GM18511 (cell line): ENCODE results near the gene GUCY2D.

ENCODE experiments used
- ATAC-seq: cut with Tn5 transposase; IDR thresholded peaks from one replicate; pipeline ENCODE4 v1.9.1; 2021; ENCODE audit warnings: mild to moderate bottlenecking, moderate library complexity; ENCODE audit not compliant: unreplicated experiment

Gene GUCY2D

DNA sequence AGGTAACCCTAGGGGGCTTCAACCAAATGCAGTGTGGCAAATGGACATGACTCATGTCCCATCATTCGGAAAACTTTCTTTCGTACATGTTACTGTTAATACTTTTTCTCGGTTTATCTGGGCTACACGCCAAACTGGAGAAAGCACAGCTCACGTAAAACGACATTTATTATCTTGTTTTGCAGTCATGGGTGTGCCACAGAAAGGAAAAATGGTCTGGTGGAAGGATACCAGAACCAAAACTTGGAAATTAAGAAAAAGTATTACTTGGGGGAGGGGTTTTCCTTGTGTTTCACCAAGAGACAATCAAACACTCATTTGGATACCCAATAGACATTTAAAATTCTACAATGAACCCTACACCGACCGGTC lies 60.0 kb downstream of the GUCY2D start:
- ATAC-seq, result no peak

DNA sequence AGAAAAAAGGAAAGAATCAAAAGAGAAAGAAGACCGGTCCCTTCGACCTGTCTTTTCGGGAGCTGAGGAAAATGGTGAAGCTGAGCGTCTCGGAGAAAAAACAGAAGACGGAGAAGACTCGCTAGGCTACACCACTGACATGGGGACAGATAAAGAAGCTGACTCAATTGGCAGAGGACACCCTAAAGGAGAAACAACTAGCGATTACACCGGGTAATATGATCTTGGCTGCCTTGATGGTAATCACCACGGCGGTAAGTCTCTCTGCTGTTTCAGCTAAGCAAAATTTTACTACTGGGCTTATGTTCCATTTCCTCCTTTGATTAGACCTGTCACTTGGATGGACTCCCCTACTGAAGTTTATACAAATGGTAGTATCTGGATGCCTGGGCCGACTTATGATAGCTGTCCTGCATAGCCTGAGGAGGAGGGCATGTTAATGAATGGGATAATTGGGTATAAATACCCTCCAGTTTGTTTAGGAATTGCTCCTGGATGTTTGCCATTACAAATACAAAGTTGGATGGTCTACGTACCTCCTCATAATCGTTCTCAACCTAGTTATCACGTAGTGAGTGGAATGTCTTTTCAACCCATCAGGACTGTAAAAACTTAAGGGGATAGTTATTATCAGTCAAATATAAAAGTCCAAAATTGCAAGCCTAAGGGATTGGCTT lies 60.5 kb downstream of the GUCY2D start:
- no peak for ATAC-seq

DNA sequence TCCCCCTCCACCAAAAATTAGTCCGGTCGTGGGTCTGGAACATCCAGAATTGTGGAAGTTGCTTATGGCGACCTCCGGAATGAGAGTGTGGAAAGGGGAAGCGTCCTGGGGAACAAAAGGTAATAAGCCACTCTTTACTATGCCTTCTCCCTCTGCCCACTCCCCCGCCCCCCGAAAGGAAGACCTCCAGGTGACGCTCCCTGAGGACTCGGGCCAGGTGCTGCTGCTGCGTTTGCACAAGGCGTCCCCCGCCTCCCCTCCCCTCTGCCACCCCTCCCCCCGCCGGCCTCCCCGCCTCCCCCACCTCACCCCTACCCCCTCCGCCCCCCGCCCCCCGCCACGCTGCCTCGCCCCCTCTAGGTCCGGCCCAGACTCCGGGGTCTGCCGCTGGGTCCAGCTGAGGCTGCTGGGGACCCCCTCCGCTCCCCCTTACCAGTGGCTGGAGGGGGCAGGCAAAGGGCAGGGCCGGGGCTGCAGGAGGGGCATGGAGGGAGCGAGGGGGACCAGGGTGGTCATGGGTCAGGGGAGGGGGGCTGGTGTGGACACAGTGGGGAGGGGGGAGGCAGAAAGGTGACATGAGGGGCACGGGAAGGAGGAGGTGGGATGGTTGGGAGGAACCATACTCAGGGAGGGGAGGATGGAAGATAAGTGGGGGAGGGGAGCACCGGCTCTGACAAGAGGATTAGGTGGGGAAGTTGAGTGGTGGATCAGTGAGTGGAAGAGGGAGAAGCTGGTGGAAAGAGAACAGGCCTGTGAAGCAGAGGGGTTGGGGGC lies 61.5 kb downstream of the GUCY2D start:
- ATAC-seq, result no peak

DNA sequence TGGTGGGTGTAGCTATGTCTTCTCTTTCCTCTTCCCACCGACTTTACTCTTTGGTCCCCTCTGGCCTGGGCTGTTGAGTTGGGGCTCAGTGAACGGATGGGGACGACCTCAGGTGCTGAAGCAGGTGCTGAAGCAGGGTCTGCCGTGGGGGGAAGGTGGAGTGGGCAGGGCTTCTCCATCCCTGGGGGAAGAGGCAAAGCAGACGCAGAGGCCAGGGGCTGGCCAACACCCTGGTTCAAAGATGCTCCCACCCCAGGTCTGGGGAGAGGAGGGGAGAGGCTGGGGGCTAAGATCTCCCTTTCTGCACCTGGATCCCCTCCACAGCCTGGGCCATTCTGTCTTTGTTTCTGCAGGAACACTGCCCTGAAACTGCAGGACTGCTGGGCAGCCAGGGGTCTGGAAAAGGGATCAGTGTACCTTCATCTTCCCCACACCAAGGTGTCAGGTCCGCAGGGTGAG lies 62.2 kb downstream of the GUCY2D start:
- no peak for ATAC-seq

DNA sequence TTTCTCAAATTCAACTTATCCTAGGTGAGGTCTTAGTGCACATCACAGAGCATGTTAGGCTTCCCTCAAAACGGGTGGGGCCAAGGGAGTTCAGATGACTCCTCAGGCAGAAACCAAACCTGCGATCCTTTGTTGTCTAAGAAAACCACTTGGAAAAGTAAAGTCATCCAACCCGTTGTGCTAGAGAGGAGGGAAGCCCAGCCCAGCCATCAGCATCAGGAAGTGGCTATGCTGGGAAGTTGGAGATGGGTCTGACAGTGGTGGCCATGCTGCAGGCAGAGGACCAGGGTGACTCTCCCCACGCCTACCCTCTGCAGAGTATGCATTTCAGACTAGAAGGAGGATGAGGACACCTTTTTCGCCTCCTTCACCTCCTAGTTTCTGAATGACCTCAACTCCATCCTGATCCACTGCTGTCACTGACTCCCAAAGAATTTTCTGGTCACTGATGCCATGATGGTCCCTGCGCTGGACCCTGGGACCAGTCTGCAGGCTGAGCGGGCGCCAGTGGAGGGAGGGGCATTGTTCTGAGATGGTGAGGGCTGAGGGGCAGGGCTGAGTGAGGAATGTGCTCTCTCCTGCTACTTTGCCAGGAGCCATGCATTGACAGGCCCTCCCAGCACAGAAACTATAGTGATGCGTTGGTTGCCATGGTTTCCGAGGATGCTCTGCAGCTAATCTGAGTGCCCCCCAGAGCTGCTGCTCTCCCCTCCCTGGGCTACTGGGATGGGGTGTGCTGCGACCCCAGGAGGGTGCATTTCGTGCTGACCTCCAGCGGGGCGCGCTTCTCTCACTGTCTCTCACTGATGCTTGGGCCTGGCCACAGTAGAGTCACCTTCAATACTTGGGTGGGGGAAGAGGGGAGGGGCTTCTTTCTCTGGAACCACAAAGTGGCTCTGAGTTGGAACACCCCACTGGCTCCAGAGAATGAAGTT lies 64.7 kb downstream of the GUCY2D start:
- no peak for ATAC-seq

DNA sequence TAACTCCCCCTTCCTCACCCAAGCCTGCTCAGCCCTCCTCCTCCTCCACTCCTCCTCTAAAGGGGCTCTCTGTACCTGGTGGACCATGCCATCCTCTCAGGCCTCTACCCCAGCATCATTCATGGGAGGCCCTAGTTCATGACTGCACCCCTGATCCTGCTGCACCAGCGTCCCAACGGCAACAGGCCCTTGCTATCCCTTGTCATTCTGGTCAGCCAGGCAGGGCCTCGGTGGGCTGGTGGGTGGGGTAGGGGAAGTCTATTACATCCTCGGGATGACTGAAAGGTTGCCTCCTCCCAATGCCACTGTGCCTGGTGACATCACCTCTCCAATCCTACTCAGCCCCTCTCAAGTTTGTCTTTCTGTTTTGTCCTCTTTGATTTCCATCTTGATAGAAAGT lies 65.4 kb downstream of the GUCY2D start:
- no peak for ATAC-seq

DNA sequence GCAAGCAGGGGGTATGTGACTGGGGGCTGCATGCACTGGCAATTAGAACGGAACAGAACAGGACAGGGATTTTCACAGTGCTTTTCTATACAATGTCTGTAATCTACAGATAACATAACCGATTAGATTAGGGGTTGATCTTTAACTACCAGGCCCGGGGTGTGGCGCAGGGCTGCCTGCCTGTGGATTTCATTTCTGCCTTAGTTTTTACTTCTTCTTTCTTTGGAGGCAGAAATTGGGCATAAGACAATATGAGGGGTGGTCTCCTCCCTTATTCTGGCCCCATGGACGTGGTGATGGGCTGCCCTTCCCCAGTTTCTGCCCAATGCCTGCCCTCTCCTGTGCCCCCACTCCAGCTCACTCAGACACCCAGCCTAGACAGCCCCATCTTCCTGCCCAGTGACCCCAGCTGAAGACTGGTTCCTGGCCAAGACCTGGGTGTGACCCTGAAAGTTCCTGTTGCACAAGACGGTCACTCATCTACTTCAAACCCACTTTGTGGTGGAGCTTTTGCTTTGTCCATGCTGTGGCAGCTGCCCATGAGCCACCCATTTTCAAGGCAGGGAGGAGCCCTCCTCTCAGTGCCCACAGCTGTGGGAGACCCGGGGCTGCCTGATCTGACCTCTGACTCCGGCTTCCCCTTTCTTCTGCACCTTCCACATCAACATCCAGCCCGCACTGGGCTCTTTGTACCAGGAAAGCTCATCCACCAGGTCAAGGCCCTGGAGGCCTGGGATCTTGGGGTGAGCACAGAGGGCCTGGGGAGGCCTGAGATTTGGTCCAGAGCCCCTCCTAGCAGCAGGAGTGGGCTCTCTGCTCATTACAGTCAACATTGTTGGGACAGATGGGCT lies 66.5 kb downstream of the GUCY2D start:
- ATAC-seq, result no peak

DNA sequence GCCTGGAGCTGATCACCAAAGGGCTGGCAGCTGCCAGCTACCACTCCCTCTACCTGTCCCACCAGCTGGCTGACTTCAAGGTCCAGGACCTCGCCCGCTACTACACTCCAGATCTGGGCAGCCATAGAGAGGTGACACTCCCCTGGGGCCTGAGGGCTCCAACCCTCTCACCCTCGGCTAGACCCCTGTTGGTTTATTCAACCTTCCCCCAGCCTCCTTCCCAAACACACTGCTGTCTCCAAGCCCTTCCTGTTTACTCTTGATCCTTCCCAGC lies 67.1 kb downstream of the GUCY2D start:
- no peak for ATAC-seq
